ENCODE results near the gene ALOXE3. TPM values are rescaled to one million over a fixed set of nuclear protein-coding genes. Genes with fewer than 3 reads are reported as not detected.

The ALOXE3 gene
- total RNA-seq, 1 donor from 2014 or later, result not detected

GRCh38 chr17:8125947-8126490 lies 7.7 kb upstream of the ALOXE3 start:
- DNase-seq (no peak), ATAC-seq (no peak)
- peaks cover 54% of the 10 kb centered on the region for H3K4me1 ChIP-seq
- no peak for TF ChIP-seq CTCF (IDR thresholded peaks at IDR 0.05)
- H3K4me3 ChIP-seq, result peak overlapping the region; percentile 64
- no peaks in the 10 kb centered on the region for H3K36me3 ChIP-seq
- peaks cover 30% of the 10 kb centered on the region for H3K27me3 ChIP-seq
- no peak overlapping the region for H3K27ac ChIP-seq
- no peaks in the 10 kb centered on the region for H3K9me3 ChIP-seq
- intact Hi-C loops (cut with DNase I), result no loop called here

GRCh38 chr17:8125154-8125946 lies 7.0 kb upstream of the ALOXE3 start:
- peak; percentile 56 for ATAC-seq
- intact Hi-C loops (cut with DNase I), result no loop called here
- Histone ChIP-seq H3K27me3 (peaks cover 30% of the 10 kb centered on the region), H3K9me3 (no peaks in the 10 kb centered on the region), H3K27ac (no peak overlapping the region), H3K4me1 (peaks cover 61% of the 10 kb centered on the region), H3K36me3 (no peaks in the 10 kb centered on the region), H3K4me3 (peak overlapping the region; percentile 64)
- DNase-seq, result peak; percentile 82
- TF ChIP-seq CTCF (IDR thresholded peaks at IDR 0.05), result no peak

- no peak for TF ChIP-seq CTCF (IDR thresholded peaks at IDR 0.05)
- no peak overlapping the region for H3K27ac ChIP-seq
- intact Hi-C loops (cut with DNase I), result loop anchor here (5.0 kb wide), 1 partner anchor 63 kb away; no protein-coding TSS in a partner anchor
- H3K27me3 ChIP-seq, result peaks cover 27% of the 10 kb centered on the region
- no peaks in the 10 kb centered on the region for H3K9me3 ChIP-seq
- H3K4me3 ChIP-seq, result peak overlapping the region; percentile 67
- no peaks in the 10 kb centered on the region for H3K36me3 ChIP-seq
- ATAC-seq (no peak), DNase-seq (no peak)
- peaks cover 66% of the 10 kb centered on the region for H3K4me1 ChIP-seq
Measured at GRCh38 chr17:8124350-8125153, 6.2 kb upstream of the ALOXE3 start.

GRCh38 chr17:8123695-8124349 lies 5.5 kb upstream of the ALOXE3 start, which contains the start of gene HES7:
HES7 (minus strand) TSS chr17:8124106; CDS start chr17:8124084, 22 bp downstream.
- intact Hi-C loops (cut with DNase I), result loop anchor here (5.0 kb wide), 1 partner anchor 63 kb away; no protein-coding TSS in a partner anchor
- ATAC-seq (no peak), DNase-seq (no peak)
- Histone ChIP-seq H3K4me1 (peaks cover 66% of the 10 kb centered on the region), H3K4me3 (peak within 1 kb of the TSS; percentile 67), H3K36me3 (no peaks in the 10 kb centered on the region), H3K9me3 (no peaks in the 10 kb centered on the region), H3K27ac (no peak within 1 kb of the TSS), H3K27me3 (peaks cover 22% of the 10 kb centered on the region)
- TF ChIP-seq CTCF (IDR thresholded peaks at IDR 0.05), result no peak
